ENCODE results near the gene TRIM60.
"Not testable (repeated sequence)": the region's sequence is repeated elsewhere in the genome, so short reads cannot be mapped to it uniquely, and the experiment has no call there.

DNA sequence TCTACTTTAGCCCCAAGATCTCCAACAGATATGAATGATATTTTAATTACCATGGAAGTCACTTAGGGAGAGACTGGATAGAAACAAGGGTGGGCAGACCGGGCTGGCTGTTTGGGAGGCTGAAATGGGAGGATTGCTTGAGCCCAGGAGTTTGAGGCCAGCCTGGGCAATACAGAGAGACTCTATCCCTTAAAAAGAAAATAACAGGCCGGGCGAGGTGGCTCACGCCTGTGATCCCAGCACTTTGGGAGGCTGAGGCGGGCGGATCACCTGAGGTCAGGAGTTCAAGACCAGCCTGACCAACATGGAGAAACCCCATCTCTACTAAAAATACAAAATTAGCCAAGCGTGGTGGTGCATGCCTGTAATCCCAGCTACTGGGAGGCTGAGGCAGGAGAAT, 53.0 kb downstream of the TRIM60 start:
- TF ChIP-seq, protein P1, sequence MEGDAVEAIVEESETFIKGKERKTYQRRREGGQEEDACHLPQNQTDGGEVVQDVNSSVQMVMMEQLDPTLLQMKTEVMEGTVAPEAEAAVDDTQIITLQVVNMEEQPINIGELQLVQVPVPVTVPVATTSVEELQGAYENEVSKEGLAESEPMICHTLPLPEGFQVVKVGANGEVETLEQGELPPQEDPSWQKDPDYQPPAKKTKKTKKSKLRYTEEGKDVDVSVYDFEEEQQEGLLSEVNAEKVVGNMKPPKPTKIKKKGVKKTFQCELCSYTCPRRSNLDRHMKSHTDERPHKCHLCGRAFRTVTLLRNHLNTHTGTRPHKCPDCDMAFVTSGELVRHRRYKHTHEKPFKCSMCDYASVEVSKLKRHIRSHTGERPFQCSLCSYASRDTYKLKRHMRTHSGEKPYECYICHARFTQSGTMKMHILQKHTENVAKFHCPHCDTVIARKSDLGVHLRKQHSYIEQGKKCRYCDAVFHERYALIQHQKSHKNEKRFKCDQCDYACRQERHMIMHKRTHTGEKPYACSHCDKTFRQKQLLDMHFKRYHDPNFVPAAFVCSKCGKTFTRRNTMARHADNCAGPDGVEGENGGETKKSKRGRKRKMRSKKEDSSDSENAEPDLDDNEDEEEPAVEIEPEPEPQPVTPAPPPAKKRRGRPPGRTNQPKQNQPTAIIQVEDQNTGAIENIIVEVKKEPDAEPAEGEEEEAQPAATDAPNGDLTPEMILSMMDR (IDR thresholded peaks at IDR 0.05; ENCODE audit: low read length): not testable (repeated sequence)
- TF ChIP-seq EZH2 (optimal IDR thresholded peaks at IDR 0.05; ENCODE audit: low read depth, low read length); EZH2phosphoT487 (IDR thresholded peaks at IDR 0.05; ENCODE audit: low read length): not testable (repeated sequence)
